HUES6 (cell line): ENCODE data around the gene AMBRA1.

ENCODE experiments used
- H3K27ac ChIP-seq: 2 replicates; pipeline ENCODE4 v1.7.0; 2013; ENCODE audit warnings: low read depth, mild to moderate bottlenecking, low read length, inconsistent platforms
- H3K27me3 ChIP-seq: 2 replicates; pipeline ENCODE4 v1.6.1; 2013; ENCODE audit warnings: low read length; ENCODE audit not compliant: control insufficient read depth, insufficient read depth
- H3K36me3 ChIP-seq: 2 replicates; pipeline ENCODE4 v1.6.1; 2013; ENCODE audit warnings: low read length; ENCODE audit not compliant: control insufficient read depth, insufficient read depth
- H3K4me1 ChIP-seq: 2 replicates; pipeline ENCODE4 v1.6.1; 2013; ENCODE audit warnings: low read length; ENCODE audit not compliant: control insufficient read depth, insufficient read depth
- H3K4me3 ChIP-seq: 2 replicates; pipeline ENCODE4 v1.5.1; 2013; ENCODE audit warnings: low read depth, low read length
- H3K9ac ChIP-seq: one replicate; pipeline ENCODE4 v1.6.1; 2013; ENCODE audit warnings: mild to moderate bottlenecking, low read length
- H3K9me3 ChIP-seq: 2 replicates; pipeline ENCODE4 v1.6.1; 2013; ENCODE audit warnings: low read depth, low read length; ENCODE audit not compliant: control insufficient read depth, insufficient read depth

The AMBRA1 gene

GRCh38 chr11:46632502-46632901 is 38.7 kb upstream of the AMBRA1 start:
- H3K36me3 ChIP-seq = peaks cover 27% of the 10 kb centered on the region
- no peak overlapping the region for H3K4me3 ChIP-seq
- no peaks in the 10 kb centered on the region for H3K4me1 ChIP-seq
- no peaks in the 10 kb centered on the region for H3K27me3 ChIP-seq
- no peaks in the 10 kb centered on the region for H3K9me3 ChIP-seq
- H3K27ac ChIP-seq = no peak overlapping the region
- H3K9ac ChIP-seq = no peak overlapping the region

- H3K4me1 ChIP-seq = no peaks in the 10 kb centered on the region
- H3K36me3 ChIP-seq = peaks cover 27% of the 10 kb centered on the region
- H3K4me3 ChIP-seq = no peak overlapping the region
- H3K9ac ChIP-seq = no peak overlapping the region
- H3K27me3 ChIP-seq = no peaks in the 10 kb centered on the region
- H3K27ac ChIP-seq = no peak overlapping the region
- H3K9me3 ChIP-seq = no peaks in the 10 kb centered on the region
These were observed 37.9 kb upstream of the AMBRA1 start for GRCh38 chr11:46631676-46632075.

- H3K36me3 ChIP-seq = peaks cover 30% of the 10 kb centered on the region
- no peaks in the 10 kb centered on the region for H3K4me1 ChIP-seq
- H3K9ac ChIP-seq = no peak overlapping the region
- H3K4me3 ChIP-seq = no peak overlapping the region
- H3K27ac ChIP-seq = no peak overlapping the region
- H3K9me3 ChIP-seq = no peaks in the 10 kb centered on the region
- no peaks in the 10 kb centered on the region for H3K27me3 ChIP-seq
These were observed 36.4 kb upstream of the AMBRA1 start for GRCh38 chr11:46630237-46630636.

- Histone ChIP-seq H3K27me3 (no peaks in the 10 kb centered on the region), H3K4me1 (no peaks in the 10 kb centered on the region), H3K9ac (no peak overlapping the region), H3K9me3 (no peaks in the 10 kb centered on the region), H3K4me3 (no peak overlapping the region), H3K36me3 (peaks cover 39% of the 10 kb centered on the region), H3K27ac (no peak overlapping the region)
These were observed 35.1 kb upstream of the AMBRA1 start for GRCh38 chr11:46628961-46629360.

- no peaks in the 10 kb centered on the region for H3K9me3 ChIP-seq
- H3K9ac ChIP-seq = no peak overlapping the region
- peaks cover 36% of the 10 kb centered on the region for H3K36me3 ChIP-seq
- H3K27me3 ChIP-seq = no peaks in the 10 kb centered on the region
- H3K4me3 ChIP-seq = no peak overlapping the region
- H3K4me1 ChIP-seq = no peaks in the 10 kb centered on the region
- no peak overlapping the region for H3K27ac ChIP-seq
These were observed 31.6 kb upstream of the AMBRA1 start for GRCh38 chr11:46625406-46625805.

GRCh38 chr11:46618837-46619236 is 25.0 kb upstream of the AMBRA1 start:
- Histone ChIP-seq H3K4me3 (peak overlapping the region; percentile 5; the same call in 1 of the 2 replicates), H3K27me3 (no peaks in the 10 kb centered on the region), H3K27ac (no peak overlapping the region), H3K36me3 (peaks cover 12% of the 10 kb centered on the region), H3K9me3 (no peaks in the 10 kb centered on the region), H3K4me1 (0 out of 2 replicates have a peak, but pooled peaks cover 3% of the 10 kb centered on the region), H3K9ac (peak overlapping the region; percentile 23)

- no peaks in the 10 kb centered on the region for H3K27me3 ChIP-seq
- H3K4me3 ChIP-seq = peak overlapping the region; percentile 100
- peak overlapping the region; percentile 99 for H3K9ac ChIP-seq
- H3K36me3 ChIP-seq = peaks cover 12% of the 10 kb centered on the region
- H3K4me1 ChIP-seq = 0 out of 2 replicates have a peak, but pooled peaks cover 3% of the 10 kb centered on the region
- no peaks in the 10 kb centered on the region for H3K9me3 ChIP-seq
- H3K27ac ChIP-seq = peak overlapping the region; percentile 99
These were observed 24.1 kb upstream of the AMBRA1 start for GRCh38 chr11:46617972-46618314.

- 0 out of 2 replicates have a peak, but pooled peaks cover 3% of the 10 kb centered on the region for H3K4me1 ChIP-seq
- no peaks in the 10 kb centered on the region for H3K27me3 ChIP-seq
- H3K9ac ChIP-seq = peak within 1 kb of the TSS; percentile 99
- H3K36me3 ChIP-seq = peaks cover 7% of the 10 kb centered on the region
- no peaks in the 10 kb centered on the region for H3K9me3 ChIP-seq
- peak within 1 kb of the TSS; percentile 99 for H3K27ac ChIP-seq
- H3K4me3 ChIP-seq = peak within 1 kb of the TSS; percentile 100
These were observed 23.5 kb upstream of the AMBRA1 start, which contains the start of the genes ATG13 and HARBI1 for GRCh38 chr11:46617134-46617971. Gene ATG13, plus strand, starts transcription at chr11:46617553. Its CDS starts 26,739 bp downstream, at chr11:46644292. Gene HARBI1, minus strand, starts transcription at chr11:46617227. Its CDS starts 990 bp downstream, at chr11:46616237.

- 0 out of 2 replicates have a peak, but pooled peaks cover 3% of the 10 kb centered on the region for H3K4me1 ChIP-seq
- no peaks in the 10 kb centered on the region for H3K9me3 ChIP-seq
These were observed 22.8 kb upstream of the AMBRA1 start for GRCh38 chr11:46616551-46617133.

GRCh38 chr11:46615756-46616155 is 21.9 kb upstream of the AMBRA1 start:
- Histone ChIP-seq H3K36me3 (no peaks in the 10 kb centered on the region; the same call in 1 of the 2 replicates), H3K4me3 (no peak overlapping the region), H3K9me3 (no peaks in the 10 kb centered on the region), H3K4me1 (0 out of 2 replicates have a peak, but pooled peaks cover 3% of the 10 kb centered on the region), H3K27ac (no peak overlapping the region), H3K27me3 (no peaks in the 10 kb centered on the region), H3K9ac (no peak overlapping the region)

More at GRCh38 chr11:46616551-46617133, 22.8 kb upstream of the AMBRA1 start:
- Histone ChIP-seq H3K36me3 (peaks cover 5% of the 10 kb centered on the region), H3K9ac (peak overlapping the region; percentile 99), H3K27ac (peak overlapping the region; percentile 99; the same call in 1 of the 2 replicates), H3K27me3 (no peaks in the 10 kb centered on the region), H3K4me3 (peak overlapping the region; percentile 100)

GRCh38 chr11:46612326-46612725 is 18.5 kb upstream of the AMBRA1 start:
- Histone ChIP-seq H3K9me3 (no peaks in the 10 kb centered on the region), H3K27ac (no peak overlapping the region), H3K9ac (no peak overlapping the region), H3K4me1 (0 out of 2 replicates have a peak, but pooled peaks cover 3% of the 10 kb centered on the region), H3K4me3 (no peak overlapping the region), H3K27me3 (no peaks in the 10 kb centered on the region), H3K36me3 (no peaks in the 10 kb centered on the region)
